Keratinocyte (primary cell): ENCODE results near the gene ATM. TPM values are rescaled to one million over a fixed set of nuclear protein-coding genes. Genes with fewer than 3 reads are reported as not detected.

Source experiments
- DNase-seq: peaks from one replicate; pipeline ENCODE4 v3.0.0-alpha.2; 2011; ENCODE audit warnings: low read depth, missing footprints, low spot score
- FAIRE-seq: peaks from 2 replicates; lab custom pipeline; 2011; peaks lifted over from hg19 to GRCh38; lab: Jason Lieb, UNC
- H2AFZ ChIP-seq: 2 replicates; pipeline ENCODE4 v1.6.0; 2012; ENCODE audit warnings: low read length, control low read depth, inconsistent platforms; ENCODE audit not compliant: control insufficient read depth
- H3K27ac ChIP-seq: 2 replicates; pipeline ENCODE4 v1.5.1; 2011; ENCODE audit warnings: low read length; ENCODE audit not compliant: control insufficient read depth, insufficient read depth
- H3K27me3 ChIP-seq: 3 replicates; pipeline ENCODE4 v1.6.0; 2011; ENCODE audit warnings: low read length; ENCODE audit not compliant: control insufficient read depth, insufficient read depth; ENCODE audit errors: extremely low read depth
- H3K36me3 ChIP-seq, 2 experiments: 2 replicates in 1 of 2; 3 replicates in 1 of 2; pipeline ENCODE4 v1.5.1; 2011; ENCODE audit warnings: low read length in 2 of 2, mild to moderate bottlenecking in 1 of 2; ENCODE audit not compliant: control insufficient read depth in 2 of 2, insufficient read depth in 2 of 2; ENCODE audit errors: extremely low read depth in 1 of 2
- H3K4me1 ChIP-seq: 3 replicates; pipeline ENCODE4 v1.5.1; 2011; ENCODE audit warnings: low read length; ENCODE audit not compliant: control insufficient read depth, insufficient read depth; ENCODE audit errors: extremely low read depth
- H3K4me2 ChIP-seq: 3 replicates; pipeline ENCODE4 v1.6.0; 2011; ENCODE audit warnings: low read depth, low read length; ENCODE audit not compliant: control insufficient read depth, insufficient read depth; ENCODE audit errors: extremely low read depth
- H3K4me3 ChIP-seq, 3 experiments: fragments of 200-600 bp in 1 of 3; sonication (generic) in 1 of 3; 2 replicates in 2 of 3; 3 replicates in 1 of 3; pipeline ENCODE4 v1.5.1; 2011 to 2016; ENCODE audit warnings: low read length in 3 of 3, mild to moderate bottlenecking in 3 of 3, control low read depth in 2 of 3, inconsistent platforms in 1 of 3, low read depth in 1 of 3, mixed read lengths in 1 of 3, mixed run types in 1 of 3, moderate library complexity in 1 of 3; ENCODE audit not compliant: control insufficient read depth in 2 of 3, insufficient read depth in 2 of 3; ENCODE audit errors: extremely low read depth in 1 of 3
- H3K79me2 ChIP-seq: 2 replicates; pipeline ENCODE4 v1.6.0; 2012; ENCODE audit warnings: low read length; ENCODE audit not compliant: control insufficient read depth, insufficient read depth
- H3K9ac ChIP-seq: 3 replicates; pipeline ENCODE4 v1.6.0; 2011; ENCODE audit warnings: low read length; ENCODE audit not compliant: control insufficient read depth, insufficient read depth; ENCODE audit errors: extremely low read depth
- H3K9me1 ChIP-seq: 3 replicates; pipeline ENCODE4 v1.6.0; 2011; ENCODE audit warnings: low read length; ENCODE audit not compliant: control insufficient read depth, insufficient read depth; ENCODE audit errors: extremely low read depth
- H3K9me3 ChIP-seq: 2 replicates; pipeline ENCODE4 v1.5.1; 2012; ENCODE audit warnings: low read depth, low read length; ENCODE audit not compliant: control insufficient read depth
- H4K20me1 ChIP-seq: 3 replicates; pipeline ENCODE4 v1.6.0; 2011; ENCODE audit warnings: low read length; ENCODE audit not compliant: control insufficient read depth, insufficient read depth; ENCODE audit errors: extremely low read depth
- CTCF ChIP-seq, 3 experiments: IDR thresholded peaks in 1 of 3; conservative IDR thresholded peaks in 1 of 3; optimal IDR thresholded peaks in 1 of 3; 2 replicates in 2 of 3; 3 replicates in 1 of 3; pipeline versions ENCODE3 to v1.5.1; 2011; ENCODE audit warnings: low read length in 3 of 3, mild to moderate bottlenecking in 3 of 3, moderate library complexity in 2 of 3, control low read depth in 1 of 3, inconsistent platforms in 1 of 3; ENCODE audit not compliant: insufficient read depth in 2 of 3; ENCODE audit errors: extremely low read depth in 1 of 3
- EZH2 ChIP-seq: IDR thresholded peaks from one replicate; pipeline ENCODE4 v1.6.1; 2012; ENCODE audit warnings: inconsistent platforms, mild to moderate bottlenecking, low read length, moderate library complexity
- dilution Hi-C: fragments of 300-500 bp; cut with MboI; formaldehyde crosslinking; loops from one replicate; pipeline ENCODE4 v1.7.0; 2020; ENCODE audit warnings: low sequenced_read_pairs; ENCODE audit not compliant: extremely low pct_ligation_motif_present
- polyA plus RNA-seq, 5 experiments: library from polyadenylated mRNA; depleted of rRNA in 3 of 5; stranded (reverse) in 3 of 5; stranded (forward) in 1 of 5; unstranded in 1 of 5; fragments of >200 nt; gene quantifications; 1 replicate in 1 of 5; 2 replicates in 3 of 5; 3 replicates in 1 of 5; pipeline versions ENCODE4 v1.2.1 to v1.2.3, GENCODE V29; 2011 to 2012; ENCODE audit warnings: missing spikeins in 2 of 5, low read depth in 1 of 5, low replicate concordance in 1 of 5

ATM gene
- polyA plus RNA-seq, 1 donor (not counting 4 experiments of a cell fraction or from before 2014, with no cell fraction given): 28.5 TPM

- DNase-seq (no peak), FAIRE-seq (no peak)
- peaks cover 5 to 7% of the 10 kb centered on the region in 2 experiments for H3K36me3 ChIP-seq
- H4K20me1 ChIP-seq: no peaks in the 10 kb centered on the region
- H3K4me3 ChIP-seq: no peak overlapping the region
- H3K27ac ChIP-seq: no peak overlapping the region
- TF ChIP-seq CTCF (optimal IDR thresholded peaks at IDR 0.05 in 1 of 3, IDR thresholded peaks at IDR 0.05 in 1 of 3, conservative IDR thresholded peaks at IDR 0.05 in 1 of 3; ENCODE audit: extremely low read depth in 1 of 3, insufficient read depth in 2 of 3, low read length in 3 of 3): no peak
- TF ChIP-seq EZH2: no peak
- no peaks in the 10 kb centered on the region for H3K9me1 ChIP-seq
- no peaks in the 10 kb centered on the region for H3K27me3 ChIP-seq
- no peaks in the 10 kb centered on the region for H3K79me2 ChIP-seq
- H3K9me3 ChIP-seq: no peaks in the 10 kb centered on the region
- H3K4me2 ChIP-seq: no peak overlapping the region
- dilution Hi-C loops: no loop called here
- no peak overlapping the region for H2AFZ ChIP-seq
- H3K9ac ChIP-seq: no peak overlapping the region
- H3K4me1 ChIP-seq: peaks cover 6% of the 10 kb centered on the region
Measured at GRCh38 chr11:108235633-108236032, 12.8 kb downstream of the ATM start.

- no peak overlapping the region for H3K27ac ChIP-seq
Measured at GRCh38 chr11:108237058-108237481, 14.2 kb downstream of the ATM start.

More at GRCh38 chr11:108237058-108237481, 14.2 kb downstream of the ATM start:
- Histone ChIP-seq H3K4me3 (no peak overlapping the region), H4K20me1 (no peaks in the 10 kb centered on the region), H3K9ac (no peak overlapping the region), H2AFZ (no peak overlapping the region), H3K79me2 (no peaks in the 10 kb centered on the region), H3K36me3 (peaks cover 5 to 7% of the 10 kb centered on the region in 2 experiments), H3K9me3 (no peaks in the 10 kb centered on the region), H3K4me2 (no peak overlapping the region), H3K27me3 (no peaks in the 10 kb centered on the region), H3K4me1 (peaks cover 6% of the 10 kb centered on the region), H3K9me1 (no peaks in the 10 kb centered on the region)
- DNase-seq: no peak
- TF ChIP-seq CTCF (optimal IDR thresholded peaks at IDR 0.05 in 1 of 3, IDR thresholded peaks at IDR 0.05 in 1 of 3, conservative IDR thresholded peaks at IDR 0.05 in 1 of 3; ENCODE audit: extremely low read depth in 1 of 3, insufficient read depth in 2 of 3, low read length in 3 of 3) (no peak), EZH2 (no peak)
- dilution Hi-C loops: no loop called here
- FAIRE-seq: no peak
